ENCODE measurements around the gene MMD2. TPM values are rescaled to one million over a fixed set of nuclear protein-coding genes. Genes with fewer than 3 reads are reported as not detected.

MMD2 gene
- total RNA-seq, 1 donor from 2014 or later: not detected

DNA sequence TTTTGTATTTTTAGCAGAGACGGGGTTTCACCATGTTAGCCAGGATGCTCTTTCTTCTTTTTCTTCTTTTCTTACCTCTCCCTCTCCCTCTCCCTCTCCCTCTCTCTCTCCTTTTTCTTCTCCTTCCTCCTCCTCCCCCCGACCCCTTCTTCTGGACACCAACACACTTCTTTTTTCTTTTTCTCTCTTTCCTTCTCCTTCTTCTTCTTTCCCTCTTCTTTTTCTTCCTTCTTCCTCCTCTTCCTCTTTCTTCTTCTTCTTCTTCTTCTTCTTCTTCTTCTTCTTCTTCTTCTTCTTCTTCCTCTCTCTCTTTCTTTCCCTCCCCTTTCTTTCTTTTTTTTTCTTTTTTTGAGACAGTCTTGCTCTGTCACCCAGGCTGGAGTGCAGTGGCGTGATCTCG lies 14.0 kb downstream of the MMD2 start:
- DNase-seq: no peak
- intact Hi-C loops (cut with micrococcal nuclease): no loop called here
- Mint-ChIP-seq H3K4me1 (no peaks in the 10 kb centered on the region), H3K36me3 (ENCODE audit: low read depth) (no peaks in the 10 kb centered on the region), H3K9me3 (peaks cover 4% of the 10 kb centered on the region), H3K27ac (no peak overlapping the region), H3K4me3 (no peak overlapping the region), H3K27me3 (no peaks in the 10 kb centered on the region)

DNA sequence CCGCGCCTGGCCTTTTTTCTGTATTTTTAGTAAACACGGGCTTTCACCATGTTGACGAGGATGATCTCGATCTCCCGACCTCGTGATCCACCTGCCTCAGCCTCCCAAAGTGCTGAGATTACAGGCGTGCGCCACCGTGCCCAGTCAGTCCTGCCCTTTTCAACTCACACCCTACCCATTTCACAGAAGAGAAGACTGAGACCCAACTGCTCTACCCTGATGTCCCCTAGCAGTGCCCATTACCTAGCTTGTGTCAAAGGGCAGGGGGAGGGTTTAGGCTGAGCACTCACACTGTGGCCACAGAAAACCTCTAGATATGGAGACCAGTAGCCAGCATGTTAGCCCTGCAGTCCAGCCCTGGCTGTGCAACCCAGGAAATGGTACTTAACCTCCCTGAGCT lies 15.7 kb downstream of the MMD2 start:
- intact Hi-C loops (cut with micrococcal nuclease): no loop called here
- H3K9me3 Mint-ChIP-seq: peaks cover 4% of the 10 kb centered on the region
- no peak for DNase-seq
- no peaks in the 10 kb centered on the region for H3K4me1 Mint-ChIP-seq
- no peak overlapping the region for H3K4me3 Mint-ChIP-seq
- no peaks in the 10 kb centered on the region for H3K27me3 Mint-ChIP-seq
- H3K36me3 Mint-ChIP-seq (ENCODE audit: low read depth): no peaks in the 10 kb centered on the region
- H3K27ac Mint-ChIP-seq: no peak overlapping the region

DNA sequence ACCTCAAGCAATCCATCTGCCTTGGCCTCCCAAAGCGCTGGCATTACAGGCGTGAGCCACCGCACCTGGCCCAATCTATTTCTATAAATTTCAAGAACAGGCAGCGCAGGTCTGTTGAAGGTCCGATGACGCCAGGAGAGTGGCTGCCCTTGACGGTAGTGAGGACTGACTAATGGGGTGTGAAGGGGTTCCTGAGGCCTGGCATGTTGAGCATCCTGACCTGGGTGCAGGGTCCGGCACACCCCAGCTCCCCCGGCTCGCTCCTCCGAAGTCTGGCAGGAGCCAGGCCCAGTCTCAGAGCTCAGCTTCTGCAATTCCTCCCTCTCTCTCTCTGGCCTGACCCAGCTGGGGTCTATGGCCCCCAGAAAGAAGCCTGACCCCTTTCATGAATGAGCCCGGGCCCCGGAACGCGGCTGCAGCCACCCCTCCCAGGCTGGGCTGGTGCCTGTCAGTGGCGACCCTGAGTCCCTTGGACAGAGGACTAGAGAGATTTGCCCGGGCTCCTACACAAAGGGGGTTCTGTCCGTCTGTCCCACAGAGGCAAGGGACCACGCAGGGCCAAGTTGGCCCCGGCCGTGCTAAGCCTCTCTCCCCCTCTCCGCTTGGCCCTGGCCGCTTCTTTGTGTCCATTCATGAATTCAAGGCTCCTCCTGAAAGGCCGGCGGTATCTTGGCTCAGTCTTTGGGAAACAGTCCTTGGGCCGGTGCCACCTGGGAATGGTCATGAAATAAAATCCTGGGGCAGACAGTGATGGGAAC lies 18.8 kb downstream of the MMD2 start:
- Mint-ChIP-seq H3K27me3 (no peaks in the 10 kb centered on the region), H3K36me3 (ENCODE audit: low read depth) (no peaks in the 10 kb centered on the region), H3K27ac (no peak overlapping the region), H3K9me3 (no peaks in the 10 kb centered on the region), H3K4me3 (no peak overlapping the region), H3K4me1 (no peaks in the 10 kb centered on the region)
- intact Hi-C loops (cut with micrococcal nuclease): no loop called here
- DNase-seq: no peak

DNA sequence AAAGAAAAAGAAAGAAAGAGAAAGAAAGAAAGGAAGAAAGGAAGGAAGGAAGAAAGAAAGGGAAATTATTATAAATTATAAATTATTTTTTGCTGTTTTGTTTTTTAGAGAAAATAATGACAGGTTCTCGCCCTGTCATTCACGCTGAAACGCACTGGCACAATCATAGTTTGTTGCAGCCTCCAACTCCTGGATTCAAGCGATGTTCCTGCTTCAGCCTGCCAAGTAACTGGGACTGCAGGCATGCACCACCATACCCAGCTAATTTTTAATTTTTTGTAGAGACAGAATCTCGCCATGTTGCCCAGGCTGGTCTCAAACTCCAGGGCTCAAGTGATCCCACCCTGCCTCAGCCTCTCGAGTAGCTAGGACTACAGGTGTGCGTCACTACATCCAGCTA lies 21.6 kb downstream of the MMD2 start:
- Mint-ChIP-seq H3K27me3 (no peaks in the 10 kb centered on the region), H3K4me1 (no peaks in the 10 kb centered on the region), H3K9me3 (no peaks in the 10 kb centered on the region), H3K4me3 (no peak overlapping the region), H3K36me3 (ENCODE audit: low read depth) (no peaks in the 10 kb centered on the region), H3K27ac (no peak overlapping the region)
- intact Hi-C loops (cut with micrococcal nuclease): no loop called here
- DNase-seq: no peak

DNA sequence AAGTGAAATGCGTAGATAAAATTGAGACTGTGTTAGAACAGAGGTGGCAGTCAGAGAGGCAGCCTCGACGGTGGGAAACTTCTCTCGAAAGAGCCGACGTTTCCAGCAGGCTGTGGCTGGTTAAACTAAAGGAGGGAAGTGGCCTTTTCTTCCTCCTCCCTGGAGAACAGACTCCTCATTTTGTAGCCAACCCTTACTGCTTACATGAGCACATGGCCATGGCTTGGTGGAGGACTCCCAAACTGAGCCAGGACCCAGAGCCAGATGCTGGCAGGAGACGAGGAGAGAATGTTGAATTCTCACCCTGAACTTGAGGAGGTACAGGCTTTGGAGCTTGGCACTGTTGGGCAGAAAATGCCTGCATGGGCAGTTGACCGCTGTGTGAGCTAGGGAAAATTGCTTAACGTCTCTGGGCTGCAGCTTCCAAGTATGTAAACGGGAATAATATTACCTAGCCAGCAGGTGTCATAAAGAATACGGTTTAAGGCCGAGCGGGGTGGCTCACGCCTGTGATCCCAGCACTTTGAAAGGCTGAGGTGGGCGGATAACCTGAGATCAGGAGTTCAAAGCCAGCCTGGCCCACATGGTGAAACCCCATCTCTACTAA lies 24.5 kb downstream of the MMD2 start:
- no peaks in the 10 kb centered on the region for H3K27me3 Mint-ChIP-seq
- intact Hi-C loops (cut with micrococcal nuclease): no loop called here
- H3K4me1 Mint-ChIP-seq: no peaks in the 10 kb centered on the region
- H3K27ac Mint-ChIP-seq: no peak overlapping the region
- no peak overlapping the region for H3K4me3 Mint-ChIP-seq
- H3K9me3 Mint-ChIP-seq: no peaks in the 10 kb centered on the region
- no peaks in the 10 kb centered on the region for H3K36me3 Mint-ChIP-seq (ENCODE audit: low read depth)
- DNase-seq: no peak

DNA sequence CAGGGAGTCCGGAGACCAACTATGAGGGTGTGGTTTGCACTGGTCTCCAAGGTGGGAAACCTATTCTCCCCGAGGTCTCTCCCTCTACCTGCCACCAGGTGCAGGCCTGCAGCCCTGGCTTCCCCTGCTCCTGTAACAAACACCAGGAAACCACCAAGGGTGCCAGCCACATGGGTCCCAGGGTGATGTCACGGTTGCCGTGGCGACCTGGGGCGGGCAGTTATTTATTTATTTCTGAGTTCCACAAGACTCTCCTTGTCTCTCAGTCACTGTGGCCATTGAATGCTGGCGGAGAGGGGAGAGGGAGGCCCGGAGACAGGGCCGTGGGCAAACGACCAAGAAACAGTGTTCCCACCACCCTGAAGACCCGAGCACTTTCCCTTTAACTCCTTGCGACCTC lies 27.0 kb downstream of the MMD2 start:
- Mint-ChIP-seq H3K9me3 (no peaks in the 10 kb centered on the region), H3K27me3 (no peaks in the 10 kb centered on the region), H3K4me3 (no peak overlapping the region), H3K36me3 (ENCODE audit: low read depth) (no peaks in the 10 kb centered on the region), H3K4me1 (no peaks in the 10 kb centered on the region), H3K27ac (no peak overlapping the region)
- intact Hi-C loops (cut with micrococcal nuclease): no loop called here
- DNase-seq: no peak

DNA sequence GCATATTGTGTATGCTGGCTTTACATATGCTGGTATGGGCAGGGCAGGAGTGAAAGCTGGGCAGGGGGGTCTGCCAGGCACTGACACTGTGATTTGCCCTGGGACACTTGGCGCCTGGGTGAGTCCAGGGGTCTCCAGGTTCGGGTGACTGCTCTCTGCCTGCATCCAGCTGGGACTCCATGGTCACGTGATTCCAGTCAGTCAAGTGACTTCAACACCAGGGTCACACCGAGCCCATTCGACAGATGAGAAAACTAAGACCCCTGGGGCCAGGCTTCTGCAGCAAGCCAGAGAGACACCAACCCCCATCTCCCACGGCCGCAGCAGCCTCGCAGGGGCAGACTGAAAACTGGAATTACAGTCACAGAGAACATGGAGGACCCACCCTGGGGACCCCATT lies 30.0 kb downstream of the MMD2 start:
- Mint-ChIP-seq H3K9me3 (no peaks in the 10 kb centered on the region), H3K4me1 (no peaks in the 10 kb centered on the region), H3K27ac (no peak overlapping the region), H3K27me3 (no peaks in the 10 kb centered on the region), H3K4me3 (no peak overlapping the region), H3K36me3 (ENCODE audit: low read depth) (no peaks in the 10 kb centered on the region)
- DNase-seq: no peak
- intact Hi-C loops (cut with micrococcal nuclease): no loop called here

DNA sequence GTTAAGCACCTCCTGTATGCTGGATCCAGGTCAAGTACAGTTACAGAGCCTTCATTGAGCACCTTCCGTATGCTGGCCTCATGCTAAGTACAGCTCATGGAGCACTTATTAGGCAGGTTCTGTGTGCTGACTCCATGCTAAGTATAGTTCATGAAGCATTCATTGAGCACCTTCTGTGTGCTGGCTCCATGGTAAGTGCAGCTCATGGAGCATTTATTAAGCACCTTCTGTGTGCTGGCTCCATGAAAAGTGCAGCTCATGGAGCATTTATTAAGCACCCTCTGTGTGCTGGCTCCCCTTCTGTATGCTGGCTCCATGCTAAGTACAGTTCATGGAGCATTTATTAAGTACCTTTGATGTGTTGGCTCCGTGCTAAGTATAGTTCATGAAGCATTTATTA lies 30.5 kb downstream of the MMD2 start:
- no peak for DNase-seq
- Mint-ChIP-seq H3K4me3 (no peak overlapping the region), H3K36me3 (ENCODE audit: low read depth) (no peaks in the 10 kb centered on the region), H3K4me1 (no peaks in the 10 kb centered on the region), H3K27ac (no peak overlapping the region), H3K27me3 (no peaks in the 10 kb centered on the region), H3K9me3 (no peaks in the 10 kb centered on the region)
- intact Hi-C loops (cut with micrococcal nuclease): no loop called here

DNA sequence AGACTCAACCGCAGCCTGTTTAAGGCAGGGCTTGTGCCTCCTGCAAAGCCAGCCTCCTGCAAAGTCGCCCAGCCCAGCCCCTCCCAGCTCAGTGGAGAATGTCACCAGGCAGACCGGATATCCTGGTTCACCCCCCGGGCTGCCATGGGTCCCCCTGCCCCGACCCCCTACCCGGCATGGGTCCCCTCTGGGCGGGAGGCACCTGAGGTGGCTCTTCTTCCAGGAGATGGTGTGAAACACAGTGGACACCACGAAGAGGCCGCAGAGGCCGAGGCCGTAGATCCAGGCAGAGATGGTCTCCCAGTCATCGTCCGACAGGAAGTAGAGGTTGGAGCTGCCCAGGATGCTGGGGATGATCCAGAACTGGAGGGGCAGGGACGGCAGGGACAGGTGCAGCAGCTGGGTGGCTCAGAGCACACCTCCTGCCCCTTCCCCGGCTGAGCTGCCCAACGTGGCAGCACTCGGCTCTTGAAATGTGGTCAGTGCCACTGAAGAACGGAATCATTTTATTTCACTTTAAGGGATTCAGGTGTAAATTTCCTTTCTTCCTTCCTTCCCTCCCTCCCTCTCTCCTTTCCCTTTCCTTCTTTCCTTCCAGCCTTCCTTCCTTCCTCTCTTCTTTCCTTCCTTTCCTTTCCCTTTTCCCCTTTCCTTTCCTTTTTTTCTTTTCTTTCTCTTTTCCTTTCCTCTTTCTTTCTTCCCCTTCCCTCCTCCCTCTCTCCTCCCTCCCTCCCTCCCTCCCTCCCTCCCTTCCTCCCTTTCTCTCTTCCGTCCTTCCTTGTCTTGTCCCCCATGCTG lies 38.8 kb downstream of the MMD2 start:
- no peak overlapping the region for H3K4me3 Mint-ChIP-seq
- H3K27me3 Mint-ChIP-seq: no peaks in the 10 kb centered on the region
- no peaks in the 10 kb centered on the region for H3K36me3 Mint-ChIP-seq (ENCODE audit: low read depth)
- H3K4me1 Mint-ChIP-seq: no peaks in the 10 kb centered on the region
- H3K27ac Mint-ChIP-seq: no peak overlapping the region
- H3K9me3 Mint-ChIP-seq: no peaks in the 10 kb centered on the region
- DNase-seq: no peak
- intact Hi-C loops (cut with micrococcal nuclease): no loop called here

DNA sequence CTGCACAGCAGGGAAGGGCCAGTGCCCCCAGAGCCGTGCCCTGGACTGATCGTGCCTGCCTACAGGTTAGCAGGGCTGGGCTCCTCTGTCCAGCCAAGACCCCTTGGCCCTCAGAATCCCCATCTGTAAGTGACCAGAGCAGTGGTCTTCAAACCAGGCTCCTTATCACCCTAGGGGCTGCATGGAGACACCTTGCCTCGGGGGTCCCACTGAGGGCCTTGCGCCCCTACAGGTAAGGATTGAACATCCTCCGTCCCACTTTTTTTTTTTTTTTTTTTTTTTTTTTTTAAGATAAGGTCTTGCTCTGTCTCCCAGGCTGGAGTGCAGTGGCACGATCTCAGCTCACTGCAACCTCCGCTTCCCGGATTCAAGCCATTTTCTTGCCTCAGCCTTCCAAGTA lies 42.9 kb downstream of the MMD2 start:
- Mint-ChIP-seq H3K36me3 (ENCODE audit: low read depth) (no peaks in the 10 kb centered on the region), H3K27ac (no peak overlapping the region), H3K4me3 (no peak overlapping the region), H3K4me1 (no peaks in the 10 kb centered on the region), H3K27me3 (no peaks in the 10 kb centered on the region), H3K9me3 (no peaks in the 10 kb centered on the region)
- DNase-seq: no peak
- intact Hi-C loops (cut with micrococcal nuclease): no loop called here

DNA sequence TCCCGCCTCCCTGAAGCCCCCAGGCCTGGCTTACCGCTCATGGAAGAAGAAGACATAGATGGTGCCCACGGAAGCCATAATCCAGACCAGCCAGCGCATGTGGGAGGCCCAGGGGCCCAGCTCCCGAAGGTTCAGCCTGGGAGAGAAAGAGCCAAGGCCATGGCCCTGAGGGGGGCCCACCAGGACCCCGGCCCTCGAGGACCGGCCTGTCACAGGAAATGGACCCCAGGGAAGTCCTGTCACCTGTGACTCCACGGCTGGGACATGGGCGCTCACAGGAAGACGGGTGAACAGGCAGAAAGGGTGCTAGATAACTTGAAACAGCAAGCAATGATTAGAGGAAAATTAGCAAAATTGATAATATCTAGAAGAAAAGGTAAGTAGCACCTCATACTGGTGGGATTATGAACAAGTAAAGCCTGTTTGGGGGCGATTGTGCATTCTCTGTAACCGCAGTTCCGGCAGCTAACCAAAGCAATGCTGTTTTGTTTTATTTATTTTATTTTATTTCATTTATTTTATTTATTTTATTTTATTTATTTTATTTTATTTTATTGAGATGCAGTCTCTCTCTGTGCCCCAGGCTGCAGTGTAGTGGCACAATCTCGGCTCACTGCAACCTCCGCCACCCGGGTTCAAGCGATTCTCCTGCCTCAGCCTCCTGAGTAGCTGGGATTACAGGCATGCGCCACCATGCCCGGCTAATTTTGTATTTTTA lies 47.7 kb downstream of the MMD2 start:
- Mint-ChIP-seq H3K27me3 (no peaks in the 10 kb centered on the region), H3K36me3 (ENCODE audit: low read depth) (no peaks in the 10 kb centered on the region), H3K27ac (no peak overlapping the region), H3K9me3 (no peaks in the 10 kb centered on the region), H3K4me3 (no peak overlapping the region), H3K4me1 (no peaks in the 10 kb centered on the region)
- no peak for DNase-seq
- intact Hi-C loops (cut with micrococcal nuclease): no loop called here

DNA sequence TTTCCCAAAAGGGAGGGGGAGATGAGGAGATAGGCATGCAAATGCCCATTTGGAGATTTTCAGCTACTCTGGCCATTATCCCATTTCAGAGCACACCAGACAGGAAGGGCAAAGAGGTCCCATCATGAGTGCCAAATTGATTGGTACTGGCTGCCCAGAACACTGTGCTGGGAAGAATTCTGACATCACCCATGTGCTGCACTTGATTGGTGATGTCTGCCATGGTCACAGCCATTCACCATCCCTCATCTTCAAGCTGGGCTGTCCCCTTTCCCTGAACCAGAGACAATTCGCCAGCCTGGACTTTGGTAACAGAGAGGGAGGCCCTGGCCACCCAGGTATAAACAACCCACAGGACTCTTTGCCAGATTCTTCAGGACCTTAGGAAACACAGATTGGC lies 52.3 kb downstream of the MMD2 start:
- Mint-ChIP-seq H3K27me3 (no peaks in the 10 kb centered on the region), H3K9me3 (no peaks in the 10 kb centered on the region), H3K27ac (no peak overlapping the region), H3K4me3 (no peak overlapping the region), H3K4me1 (no peaks in the 10 kb centered on the region), H3K36me3 (ENCODE audit: low read depth) (no peaks in the 10 kb centered on the region)
- DNase-seq: no peak
- intact Hi-C loops (cut with micrococcal nuclease): no loop called here

DNA sequence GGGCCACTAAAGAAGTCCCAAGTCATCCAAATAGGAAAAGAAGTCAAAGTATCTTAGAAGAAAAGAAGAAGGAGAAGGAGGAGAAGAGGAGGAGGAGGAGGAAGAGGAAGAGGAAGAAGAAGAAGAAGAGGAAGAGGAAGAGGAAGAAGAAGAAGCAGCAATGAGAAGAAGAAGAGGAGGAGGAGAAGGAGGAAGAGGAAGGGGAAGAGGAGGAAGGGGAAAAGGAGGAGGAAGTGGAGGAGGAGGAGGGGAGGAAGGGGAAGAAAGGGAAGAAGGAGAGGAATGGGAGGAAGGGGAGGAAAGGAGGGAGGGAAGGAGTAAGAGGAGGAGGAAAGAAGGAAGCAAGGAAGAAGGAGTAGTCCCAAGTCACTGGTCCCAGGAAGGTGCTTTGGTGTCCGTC lies 53.8 kb downstream of the MMD2 start:
- no peak overlapping the region for H3K4me3 Mint-ChIP-seq
- no peaks in the 10 kb centered on the region for H3K27me3 Mint-ChIP-seq
- no peaks in the 10 kb centered on the region for H3K36me3 Mint-ChIP-seq (ENCODE audit: low read depth)
- no peak overlapping the region for H3K27ac Mint-ChIP-seq
- DNase-seq: no peak
- no peaks in the 10 kb centered on the region for H3K9me3 Mint-ChIP-seq
- no peaks in the 10 kb centered on the region for H3K4me1 Mint-ChIP-seq
- intact Hi-C loops (cut with micrococcal nuclease): no loop called here

DNA sequence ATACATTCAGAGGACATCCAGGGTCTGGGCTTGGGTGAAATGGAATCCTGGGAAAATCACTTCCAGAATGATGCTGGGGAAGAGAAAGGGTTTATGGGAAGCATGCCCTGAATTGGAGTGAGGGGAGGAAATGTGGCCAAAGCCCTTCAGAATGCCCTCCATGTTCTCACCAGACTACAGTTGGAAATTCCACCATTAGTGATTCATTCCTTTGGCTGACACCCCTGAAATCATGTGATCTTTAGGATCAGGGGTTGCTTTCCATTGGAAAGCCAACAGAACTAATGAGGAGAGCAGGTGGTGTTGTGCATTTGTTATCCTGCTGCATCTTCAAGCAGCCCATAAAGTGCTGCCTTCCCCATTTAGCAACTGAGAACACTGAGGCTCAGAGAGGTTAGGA lies 54.6 kb downstream of the MMD2 start:
- H3K27me3 Mint-ChIP-seq: no peaks in the 10 kb centered on the region
- H3K36me3 Mint-ChIP-seq (ENCODE audit: low read depth): no peaks in the 10 kb centered on the region
- DNase-seq: no peak
- no peaks in the 10 kb centered on the region for H3K4me1 Mint-ChIP-seq
- H3K4me3 Mint-ChIP-seq: no peak overlapping the region
- intact Hi-C loops (cut with micrococcal nuclease): no loop called here
- H3K9me3 Mint-ChIP-seq: no peaks in the 10 kb centered on the region
- H3K27ac Mint-ChIP-seq: no peak overlapping the region

Measured in activated CD4-positive, alpha-beta T cell treated with anti-CD3 and anti-CD28 coated beads, Interleukin-2, amount 10 ng/mL, durations not matched to agents 24 days and 14 days (primary cell).